T-helper 1 cell treated with Interleukin-12 subunit alpha and Interleukin-12 subunit beta and Interleukin-4 antibody, amounts not matched to agents 30 ng/mL and 1 ng/mL, for 36 hours (primary cell): ENCODE measurements around the gene WDR86. TPM values are rescaled to one million over a fixed set of nuclear protein-coding genes. Genes with fewer than 3 reads are reported as not detected.

ENCODE experiments used
- intact Hi-C: fragments of 100-400 bp; cut with micrococcal nuclease; formaldehyde crosslinking; loops from one replicate; pipeline ENCODE4 v1.15.1; 2024
- total RNA-seq: library from RNA; stranded (reverse); gene quantifications from 2 replicates; pipeline ENCODE4 v1.2.3, GENCODE V29; 2022

The WDR86 gene
- total RNA-seq: not detected in 2 replicates

DNA sequence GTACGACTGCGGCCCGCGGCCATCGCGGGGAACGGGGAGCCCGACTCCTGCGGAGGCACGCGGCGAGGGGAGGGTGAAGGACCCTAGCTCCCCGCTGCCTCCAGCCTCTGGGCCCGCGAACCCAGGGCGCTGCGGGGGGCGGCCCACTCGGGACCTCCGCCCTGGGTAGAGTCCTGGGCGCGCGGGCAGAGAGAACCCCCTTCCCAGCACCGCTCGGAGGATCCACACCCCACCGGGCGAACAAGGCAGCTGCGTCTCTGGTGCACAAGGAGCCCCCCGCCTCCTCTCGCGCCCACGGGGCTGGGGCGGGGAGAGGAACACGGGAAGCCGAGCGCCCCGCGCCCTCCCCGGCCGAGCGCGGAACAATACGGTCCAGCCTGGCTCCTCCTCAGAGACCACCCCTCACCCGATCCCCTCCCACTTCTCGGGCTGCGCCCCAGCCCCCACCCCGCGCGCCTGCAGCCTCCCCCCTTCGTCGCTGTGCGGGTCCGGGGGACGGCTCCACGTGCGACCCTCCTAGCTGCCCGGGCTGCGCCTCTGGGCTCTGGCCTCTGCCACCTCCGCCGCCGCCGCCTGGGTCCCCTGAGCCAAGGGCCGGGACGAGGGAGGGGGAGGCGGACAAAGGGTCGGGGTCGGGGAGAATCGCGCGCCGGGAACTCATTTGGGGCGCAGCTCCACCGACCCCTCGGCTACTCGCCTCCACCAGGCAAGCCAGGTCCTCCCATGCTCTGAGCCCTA lies at the start of gene WDR86:
Gene WDR86, minus strand, starts transcription at position 372 of the 738 bp plus-strand sequence. CDS start 449 bp downstream, outside the sequence.
- intact Hi-C loops: loop anchor here (2.0 kb wide), 1 partner anchor 39 kb away; no protein-coding TSS in a partner anchor

- intact Hi-C loops: no loop called here
Observed at GRCh38 chr7:151457534-151457933, 47.7 kb upstream of the WDR86 start.

DNA sequence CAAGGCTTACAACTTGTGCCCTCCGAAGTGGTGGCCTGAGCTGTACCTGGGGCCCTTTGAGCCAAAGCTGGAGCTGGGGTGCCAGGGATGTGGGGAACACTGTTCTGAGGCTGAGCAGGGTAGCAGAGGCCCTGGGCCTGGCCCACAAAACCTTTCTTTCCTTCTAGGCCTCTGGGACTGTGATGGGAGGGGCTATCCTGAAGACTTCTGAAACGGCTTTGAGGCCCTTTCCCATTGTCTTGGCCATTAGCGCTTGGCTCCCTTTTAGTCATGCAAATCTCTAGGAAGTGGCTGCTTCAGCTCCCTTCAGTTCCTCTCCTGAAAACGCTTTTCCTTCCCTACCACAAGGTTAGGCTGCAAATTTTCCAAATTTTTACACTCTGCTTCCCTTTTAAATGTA lies 46.9 kb upstream of the WDR86 start:
- intact Hi-C loops: no loop called here

DNA sequence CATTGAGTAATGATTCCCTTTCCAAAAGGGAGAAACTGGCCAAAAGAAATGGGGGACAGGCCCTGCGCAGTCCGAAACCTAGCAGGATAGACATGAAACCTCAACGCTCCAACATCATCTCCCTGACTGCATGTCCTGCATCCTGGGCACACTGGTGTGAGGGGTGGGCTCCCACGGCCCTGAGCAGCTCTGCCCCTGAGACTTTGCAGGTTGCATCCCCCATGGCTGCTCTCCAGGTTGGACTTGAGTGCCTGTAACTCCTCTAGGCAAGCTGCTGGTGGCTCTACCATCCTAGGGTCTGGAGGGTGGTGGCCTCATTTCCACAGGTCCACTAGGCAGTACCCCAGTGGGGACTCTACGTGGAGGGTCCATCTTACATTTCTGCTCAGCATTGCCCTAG lies 46.4 kb upstream of the WDR86 start:
- intact Hi-C loops: no loop called here

DNA sequence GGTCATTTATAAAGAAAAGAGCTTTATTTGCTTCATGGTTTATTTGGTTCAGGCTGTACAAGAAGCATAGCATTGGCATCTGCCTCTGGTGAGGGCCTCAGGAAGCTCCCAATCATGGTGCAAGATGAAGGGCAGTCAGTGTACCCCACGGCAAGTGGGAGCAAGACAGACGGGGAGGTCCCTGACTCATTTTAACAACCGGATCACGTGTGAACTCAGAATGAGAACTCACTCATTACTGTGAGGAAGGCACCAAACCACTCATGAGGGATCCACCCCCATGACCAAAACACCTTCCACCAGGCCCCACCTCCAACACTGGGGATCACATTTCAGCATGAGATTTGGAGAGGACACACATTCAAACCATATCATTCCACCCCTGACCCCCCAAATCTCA lies 45.9 kb upstream of the WDR86 start:
- intact Hi-C loops: no loop called here

DNA sequence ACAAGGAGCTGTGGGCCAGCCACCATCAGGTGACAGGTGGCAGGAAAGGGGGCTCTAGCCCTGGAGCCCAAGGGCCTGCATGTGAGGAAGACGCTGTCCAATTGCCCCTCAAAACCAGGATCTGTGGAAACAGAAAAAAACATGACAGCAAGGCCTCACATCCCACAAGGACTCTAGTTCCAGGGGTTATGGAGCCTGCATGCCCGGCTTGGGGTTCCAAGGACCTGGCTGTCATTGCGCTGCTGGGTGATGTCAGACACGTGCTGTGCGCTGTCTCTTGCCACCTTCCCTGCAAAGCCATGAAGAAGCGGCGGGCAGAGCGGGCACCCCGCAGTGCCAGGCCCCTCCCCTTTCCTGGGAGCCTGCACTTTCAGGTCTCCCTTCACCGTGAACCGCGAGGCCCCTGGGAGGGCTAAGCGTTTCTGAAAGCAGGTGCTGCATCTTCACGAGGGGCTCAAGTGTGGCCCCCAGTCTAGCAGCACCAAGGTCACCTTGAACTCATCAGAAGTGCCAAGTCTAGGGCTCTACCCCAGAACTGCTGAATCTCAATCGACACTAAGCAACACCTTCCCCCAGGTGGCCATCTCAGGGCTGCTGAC lies 45.2 kb upstream of the WDR86 start:
- intact Hi-C loops: no loop called here

DNA sequence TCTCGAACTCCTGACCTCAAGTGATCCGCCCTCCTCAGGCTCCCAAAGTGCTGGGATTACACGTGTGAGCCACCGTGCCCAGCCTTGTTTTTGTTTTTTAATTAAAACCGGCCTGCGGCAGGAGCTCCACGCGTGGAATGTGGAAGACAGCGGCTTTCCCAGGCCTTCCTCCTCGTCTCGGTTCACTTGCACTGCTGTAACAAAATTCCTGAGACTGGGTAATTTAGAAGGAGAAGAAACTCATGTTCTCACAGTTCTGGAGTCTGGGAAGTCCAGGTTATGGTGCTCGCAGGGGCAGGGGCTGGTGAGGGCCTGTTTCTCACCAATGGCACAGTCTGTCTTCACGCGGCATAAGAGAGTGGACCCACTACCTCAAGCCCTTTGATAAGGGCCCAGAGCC lies 44.5 kb upstream of the WDR86 start:
- intact Hi-C loops: no loop called here

- intact Hi-C loops: no loop called here
Observed at GRCh38 chr7:151453326-151453791, 43.5 kb upstream of the WDR86 start.

GRCh38 chr7:151452680-151453325 lies 43.0 kb upstream of the WDR86 start:
- intact Hi-C loops: no loop called here

DNA sequence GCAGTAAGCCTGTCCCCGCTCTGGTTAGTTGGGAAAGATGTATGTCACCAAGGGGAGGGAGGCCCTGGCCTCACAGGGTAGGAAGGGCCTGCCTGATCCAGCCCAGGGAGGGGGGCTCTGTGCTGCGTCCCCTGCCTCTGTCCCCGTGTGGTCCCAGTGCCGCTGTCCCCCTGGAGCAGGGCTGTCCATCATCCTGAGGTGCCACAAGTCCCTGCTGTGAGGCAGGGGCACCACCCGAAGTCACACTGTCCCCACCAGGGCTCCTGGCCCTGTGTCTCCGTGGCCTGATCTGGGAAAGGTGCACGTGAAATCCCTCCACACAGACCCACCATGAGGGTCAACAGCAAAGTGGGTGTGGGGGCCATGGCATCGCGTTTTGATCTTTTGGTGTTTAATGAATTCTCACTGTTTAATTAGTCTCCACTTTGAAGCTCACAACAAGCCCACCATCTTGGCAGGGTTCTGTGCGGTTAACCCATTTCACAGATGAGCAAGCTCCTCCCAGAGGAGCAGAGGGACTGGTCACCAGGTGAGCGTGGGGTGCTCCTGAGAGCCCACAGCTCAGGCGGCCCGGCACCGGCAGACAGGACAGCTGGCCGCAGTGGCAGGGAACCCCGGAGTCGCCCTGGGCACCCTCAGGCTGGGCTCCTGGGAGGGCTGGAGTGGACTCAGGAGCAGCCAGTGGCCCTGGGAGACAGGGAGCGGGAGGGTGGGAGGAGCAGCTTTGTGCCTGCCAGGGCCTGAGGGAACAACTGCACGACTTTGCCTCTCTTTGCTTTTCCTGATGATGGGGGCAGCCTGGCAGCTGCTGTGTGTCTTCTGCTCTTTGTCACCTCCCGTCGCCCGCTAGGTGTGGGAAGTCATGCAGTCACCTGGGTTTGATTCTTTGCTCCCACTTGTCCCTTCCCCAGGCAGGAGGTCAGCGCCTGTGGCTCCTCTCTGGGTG lies 42.1 kb upstream of the WDR86 start:
- intact Hi-C loops: no loop called here

DNA sequence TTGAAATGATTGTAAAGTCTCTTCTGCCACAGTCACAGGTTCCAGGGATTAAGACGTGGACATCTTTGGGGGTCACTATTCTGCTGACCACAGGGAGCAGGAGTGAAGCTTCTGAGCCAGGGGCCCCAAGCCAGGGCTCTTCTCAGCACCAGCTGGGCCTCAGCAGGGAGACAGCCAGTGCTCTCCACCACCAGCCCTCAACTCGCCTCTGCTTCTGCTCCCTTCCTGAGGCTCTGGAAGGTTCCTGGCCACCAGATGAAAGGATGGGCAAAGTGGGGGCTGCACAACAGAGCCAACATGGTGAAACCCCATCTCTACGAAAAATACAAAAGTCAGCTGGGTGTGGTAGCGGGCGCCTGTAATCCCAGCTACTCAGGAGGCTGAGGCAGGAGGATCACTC lies 41.3 kb upstream of the WDR86 start:
- intact Hi-C loops: no loop called here

DNA sequence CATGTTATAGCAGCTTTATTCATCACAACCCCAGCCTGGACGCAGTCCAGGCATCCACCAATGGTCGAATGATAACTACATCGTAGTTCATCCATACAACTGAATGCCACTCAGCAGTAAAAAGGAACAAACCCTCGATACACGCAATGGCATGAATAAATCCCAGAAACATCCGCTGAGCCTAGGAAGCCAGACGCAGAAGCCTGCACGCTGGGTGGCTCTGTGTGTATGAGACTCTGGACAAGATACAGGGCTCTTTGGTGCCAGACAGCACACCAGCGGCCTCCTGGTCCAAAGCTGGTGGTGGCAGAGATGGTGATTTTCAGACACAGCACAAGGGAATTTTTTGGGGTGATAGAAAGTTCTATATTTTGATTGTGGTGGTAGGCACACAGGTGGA lies 40.2 kb upstream of the WDR86 start:
- intact Hi-C loops: loop anchor here (2.0 kb wide), 3 partner anchors 41 to 205 kb away; partner anchors contain the start of gene RHEB

GRCh38 chr7:151448261-151449252 lies 38.7 kb upstream of the WDR86 start:
- intact Hi-C loops: loop anchor here (1.0 to 2.0 kb wide), 10 partner anchors 15 to 311 kb away; partner anchors contain the start of gene RHEB

DNA sequence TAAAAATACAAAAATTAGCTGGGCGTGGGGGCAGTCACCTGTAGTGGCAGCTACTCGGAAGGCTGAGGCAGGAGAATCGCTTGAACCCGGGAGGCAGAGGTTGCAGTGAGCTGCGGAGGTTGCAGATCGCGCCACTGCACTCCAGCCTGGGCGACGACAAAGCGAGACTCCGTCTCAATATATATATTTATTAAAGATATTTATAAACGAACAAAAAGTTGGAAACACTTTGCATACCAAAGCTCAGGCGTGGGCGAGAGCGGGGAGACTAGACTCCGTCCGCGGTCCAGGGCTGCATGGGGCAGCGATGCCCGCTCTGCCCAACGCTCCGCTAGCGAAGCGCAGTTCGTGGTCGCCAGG lies 38.0 kb upstream of the WDR86 start:
- intact Hi-C loops: loop anchor here (1.0 to 2.0 kb wide), 10 partner anchors 15 to 311 kb away; partner anchors contain the start of gene RHEB

DNA sequence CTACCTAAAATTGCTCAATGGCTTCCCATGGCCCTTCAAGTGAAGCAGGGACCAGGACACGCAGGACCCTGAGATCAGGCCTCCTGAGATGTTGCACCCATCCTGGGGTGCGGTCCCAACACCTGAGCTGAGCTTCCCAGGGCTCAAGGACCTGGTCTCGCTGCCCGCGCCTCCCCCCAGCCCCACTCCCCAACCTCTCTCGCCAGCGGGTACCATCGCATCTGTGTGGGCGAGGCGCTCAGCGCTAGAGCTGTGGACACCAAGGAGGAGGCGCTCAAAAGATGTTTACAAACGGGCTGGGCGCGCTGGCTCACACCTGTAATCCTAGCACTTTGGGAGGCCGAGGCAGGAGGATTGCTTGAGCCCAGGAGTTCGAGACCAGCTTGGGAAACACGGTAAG lies 37.5 kb upstream of the WDR86 start:
- intact Hi-C loops: no loop called here

DNA sequence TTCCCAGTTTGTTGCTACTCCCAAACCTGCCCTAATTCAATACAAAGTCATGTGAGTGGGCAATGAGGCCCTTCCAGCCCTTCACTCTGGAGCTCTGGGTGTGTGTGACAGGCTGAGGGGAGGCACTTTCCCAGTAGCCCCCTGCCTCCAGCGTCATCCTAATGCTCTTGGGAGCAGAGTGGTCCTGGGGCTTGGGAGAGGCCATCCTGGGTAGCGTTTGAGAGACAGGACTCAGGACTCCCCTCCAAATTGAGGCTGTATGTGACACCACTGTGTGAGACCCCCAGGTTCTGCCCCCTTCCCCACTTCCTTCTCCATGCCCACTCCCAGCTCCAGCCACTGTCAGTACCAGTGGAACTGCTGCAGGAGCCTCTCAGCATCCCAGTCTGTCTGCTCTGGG lies 36.6 kb upstream of the WDR86 start:
- intact Hi-C loops: no loop called here

- intact Hi-C loops: no loop called here
Observed at GRCh38 chr7:151444632-151445031, 34.8 kb upstream of the WDR86 start.

DNA sequence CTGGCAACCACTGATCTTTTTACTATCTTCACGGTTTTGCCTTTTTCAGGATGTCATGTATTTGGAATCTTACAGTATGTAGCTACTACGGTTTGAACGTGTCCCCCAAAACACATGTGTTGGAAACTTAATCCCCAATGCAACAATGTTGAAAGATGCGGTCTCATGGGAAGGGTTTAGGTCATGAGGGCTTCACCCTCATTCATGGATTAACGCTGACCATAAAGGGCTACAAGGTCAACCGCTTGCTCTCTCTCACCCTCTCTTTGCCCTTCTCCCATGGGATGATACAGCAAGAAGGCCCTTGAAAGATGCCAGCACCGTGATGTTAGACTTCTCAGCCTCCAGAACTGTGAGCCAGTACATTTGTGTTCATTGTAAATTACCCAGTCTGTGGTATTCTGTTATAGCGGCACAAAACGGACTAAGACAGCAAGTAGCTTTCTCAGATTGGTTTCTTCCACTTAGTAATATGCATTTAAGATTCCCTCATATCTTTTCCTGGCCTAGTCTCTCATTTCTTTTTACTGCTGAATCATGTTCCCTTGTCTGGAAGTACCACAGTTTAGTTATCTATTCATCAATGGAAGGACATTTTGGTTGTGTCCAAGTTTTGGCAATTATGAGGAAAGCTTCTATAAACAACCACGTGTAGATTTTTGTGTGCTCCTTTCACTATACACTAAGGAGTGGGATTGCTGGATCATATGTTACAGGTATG lies 33.1 kb upstream of the WDR86 start:
- intact Hi-C loops: no loop called here

DNA sequence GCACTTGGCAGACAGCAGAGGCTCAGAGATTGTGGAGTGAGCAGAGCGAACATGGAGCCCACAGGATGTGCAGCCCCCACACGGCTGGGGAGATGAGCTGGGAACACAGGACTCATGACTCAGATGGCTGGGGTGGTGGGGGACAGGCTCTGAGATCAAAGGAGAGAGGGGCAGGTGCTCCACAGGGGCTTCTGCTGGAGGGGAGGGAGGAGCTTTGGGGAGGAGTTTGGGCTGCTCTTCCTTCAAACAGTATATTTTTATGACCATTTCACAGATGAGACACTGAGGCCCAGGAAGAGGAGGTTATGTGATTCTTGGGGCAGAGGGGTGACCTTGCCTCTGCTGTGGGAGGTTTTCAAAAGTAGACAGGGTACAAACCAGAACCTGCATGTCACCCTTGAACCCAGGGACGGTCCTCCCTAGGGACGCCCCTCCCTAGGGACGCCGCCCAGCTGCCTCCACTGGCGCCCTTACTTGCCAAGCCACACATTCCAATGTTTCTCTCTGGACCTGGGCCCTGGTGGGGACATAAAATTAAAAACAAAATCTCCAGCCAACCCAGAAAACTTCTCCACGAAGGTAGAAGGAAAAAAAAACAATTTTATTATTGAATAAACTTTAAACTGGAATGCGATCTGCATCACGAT lies 31.1 kb upstream of the WDR86 start:
- intact Hi-C loops: no loop called here
